Measurements from ENCODE around the gene PARP12. TPM values are rescaled to one million over a fixed set of nuclear protein-coding genes. Genes with fewer than 3 reads are reported as not detected.

The PARP12 gene
- total and polyA plus RNA-seq, 2 of the 13 experiments (the other 11 are each of a cell fraction or from before 2014, with no cell fraction given) = 15.5 to 35.2 TPM

DNA sequence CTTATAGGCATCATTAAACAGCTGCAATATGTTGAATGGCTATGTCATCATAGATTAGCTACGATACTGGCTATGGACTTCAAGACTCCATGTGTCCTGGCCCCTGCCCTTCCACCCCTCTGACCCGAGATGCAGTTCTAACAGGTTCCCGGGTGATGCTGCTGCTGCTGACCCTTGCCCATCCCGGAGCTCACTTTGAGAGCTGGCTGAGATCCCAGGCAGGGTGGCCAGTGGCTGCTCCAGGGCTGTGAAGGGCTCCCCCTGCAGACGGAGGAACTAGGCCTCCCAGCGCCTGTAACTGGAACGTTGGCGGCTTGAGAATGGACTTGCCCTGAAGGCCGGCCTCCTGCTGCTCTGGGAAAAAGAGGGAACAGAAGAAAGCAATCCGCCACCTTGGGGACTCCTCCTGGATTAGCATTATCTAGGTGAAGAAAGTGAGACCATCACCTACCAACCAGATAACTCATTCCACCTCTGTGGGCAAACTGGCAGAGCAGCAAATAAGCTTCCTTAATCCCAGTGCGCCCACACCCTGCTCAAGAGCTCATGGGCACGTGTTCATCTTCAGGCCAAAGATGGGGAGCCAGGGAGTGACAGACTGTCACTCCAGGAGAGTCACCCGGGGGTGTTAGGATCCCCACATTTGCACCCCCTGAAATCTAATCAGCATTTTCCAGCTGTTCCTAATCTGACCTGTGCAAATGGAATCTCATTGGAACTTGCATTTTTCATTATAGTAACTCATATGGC is 56.8 kb downstream of the PARP12 start (continued):
- TF ChIP-seq PHF21A (CRISPR knock-in tag; IDR thresholded peaks at IDR 0.05) (0 out of 2 replicates have a peak, but pooled peaks have one; percentile 59), ZC3H4 (CRISPR knock-in tag; IDR thresholded peaks at IDR 0.05; ENCODE audit: borderline replicate concordance) (no peak), RARG (CRISPR knock-in tag; IDR thresholded peaks at IDR 0.05; ENCODE audit: low read depth) (no peak), ZSCAN29 (CRISPR knock-in tag; conservative IDR thresholded peaks at IDR 0.05) (no peak), HMGA1 (CRISPR knock-in tag; conservative IDR thresholded peaks at IDR 0.05) (no peak), ZSCAN25 (CRISPR knock-in tag; IDR thresholded peaks at IDR 0.05) (peak; percentile 62; the same call in 1 of the 2 replicates), ZNF431 (CRISPR knock-in tag; IDR thresholded peaks at IDR 0.05; ENCODE audit: borderline replicate concordance, low read depth) (no peak), ZNF652 (CRISPR knock-in tag; IDR thresholded peaks at IDR 0.05; ENCODE audit: borderline replicate concordance, low read depth) (no peak), ZNF44 (CRISPR knock-in tag; IDR thresholded peaks at IDR 0.05) (no peak), PHF20 (CRISPR knock-in tag; IDR thresholded peaks at IDR 0.05) (no peak), NFE2L2 (IDR thresholded peaks at IDR 0.05; ENCODE audit: low read length) (no peak), ZNF547 (CRISPR knock-in tag; IDR thresholded peaks at IDR 0.05) (no peak), ZMYM4 (CRISPR knock-in tag; IDR thresholded peaks at IDR 0.05) (peak; percentile 46; the same call in 1 of the 2 replicates), RFX3 (CRISPR knock-in tag; IDR thresholded peaks at IDR 0.05) (no peak), NR2C2 (CRISPR knock-in tag; IDR thresholded peaks at IDR 0.05; ENCODE audit: borderline replicate concordance) (0 out of 2 replicates have a peak, but pooled peaks have one; percentile 18), ZNF572 (CRISPR knock-in tag; IDR thresholded peaks at IDR 0.05) (peak; percentile 83; the same call in 1 of the 2 replicates)
- TF ChIP-seq, protein P1, sequence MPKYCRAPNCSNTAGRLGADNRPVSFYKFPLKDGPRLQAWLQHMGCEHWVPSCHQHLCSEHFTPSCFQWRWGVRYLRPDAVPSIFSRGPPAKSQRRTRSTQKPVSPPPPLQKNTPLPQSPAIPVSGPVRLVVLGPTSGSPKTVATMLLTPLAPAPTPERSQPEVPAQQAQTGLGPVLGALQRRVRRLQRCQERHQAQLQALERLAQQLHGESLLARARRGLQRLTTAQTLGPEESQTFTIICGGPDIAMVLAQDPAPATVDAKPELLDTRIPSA (CRISPR knock-in tag; IDR thresholded peaks at IDR 0.05; ENCODE audit: borderline replicate concordance) = no peak
- TF ChIP-seq, protein P2, sequence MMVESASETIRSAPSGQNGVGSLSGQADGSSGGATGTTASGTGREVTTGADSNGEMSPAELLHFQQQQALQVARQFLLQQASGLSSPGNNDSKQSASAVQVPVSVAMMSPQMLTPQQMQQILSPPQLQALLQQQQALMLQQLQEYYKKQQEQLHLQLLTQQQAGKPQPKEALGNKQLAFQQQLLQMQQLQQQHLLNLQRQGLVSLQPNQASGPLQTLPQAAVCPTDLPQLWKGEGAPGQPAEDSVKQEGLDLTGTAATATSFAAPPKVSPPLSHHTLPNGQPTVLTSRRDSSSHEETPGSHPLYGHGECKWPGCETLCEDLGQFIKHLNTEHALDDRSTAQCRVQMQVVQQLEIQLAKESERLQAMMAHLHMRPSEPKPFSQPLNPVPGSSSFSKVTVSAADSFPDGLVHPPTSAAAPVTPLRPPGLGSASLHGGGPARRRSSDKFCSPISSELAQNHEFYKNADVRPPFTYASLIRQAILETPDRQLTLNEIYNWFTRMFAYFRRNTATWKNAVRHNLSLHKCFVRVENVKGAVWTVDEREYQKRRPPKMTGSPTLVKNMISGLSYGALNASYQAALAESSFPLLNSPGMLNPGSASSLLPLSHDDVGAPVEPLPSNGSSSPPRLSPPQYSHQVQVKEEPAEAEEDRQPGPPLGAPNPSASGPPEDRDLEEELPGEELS (CRISPR knock-in tag; IDR thresholded peaks at IDR 0.05) = no peak; the same call in 1 of the 2 replicates
- TF ChIP-seq, protein P3, sequence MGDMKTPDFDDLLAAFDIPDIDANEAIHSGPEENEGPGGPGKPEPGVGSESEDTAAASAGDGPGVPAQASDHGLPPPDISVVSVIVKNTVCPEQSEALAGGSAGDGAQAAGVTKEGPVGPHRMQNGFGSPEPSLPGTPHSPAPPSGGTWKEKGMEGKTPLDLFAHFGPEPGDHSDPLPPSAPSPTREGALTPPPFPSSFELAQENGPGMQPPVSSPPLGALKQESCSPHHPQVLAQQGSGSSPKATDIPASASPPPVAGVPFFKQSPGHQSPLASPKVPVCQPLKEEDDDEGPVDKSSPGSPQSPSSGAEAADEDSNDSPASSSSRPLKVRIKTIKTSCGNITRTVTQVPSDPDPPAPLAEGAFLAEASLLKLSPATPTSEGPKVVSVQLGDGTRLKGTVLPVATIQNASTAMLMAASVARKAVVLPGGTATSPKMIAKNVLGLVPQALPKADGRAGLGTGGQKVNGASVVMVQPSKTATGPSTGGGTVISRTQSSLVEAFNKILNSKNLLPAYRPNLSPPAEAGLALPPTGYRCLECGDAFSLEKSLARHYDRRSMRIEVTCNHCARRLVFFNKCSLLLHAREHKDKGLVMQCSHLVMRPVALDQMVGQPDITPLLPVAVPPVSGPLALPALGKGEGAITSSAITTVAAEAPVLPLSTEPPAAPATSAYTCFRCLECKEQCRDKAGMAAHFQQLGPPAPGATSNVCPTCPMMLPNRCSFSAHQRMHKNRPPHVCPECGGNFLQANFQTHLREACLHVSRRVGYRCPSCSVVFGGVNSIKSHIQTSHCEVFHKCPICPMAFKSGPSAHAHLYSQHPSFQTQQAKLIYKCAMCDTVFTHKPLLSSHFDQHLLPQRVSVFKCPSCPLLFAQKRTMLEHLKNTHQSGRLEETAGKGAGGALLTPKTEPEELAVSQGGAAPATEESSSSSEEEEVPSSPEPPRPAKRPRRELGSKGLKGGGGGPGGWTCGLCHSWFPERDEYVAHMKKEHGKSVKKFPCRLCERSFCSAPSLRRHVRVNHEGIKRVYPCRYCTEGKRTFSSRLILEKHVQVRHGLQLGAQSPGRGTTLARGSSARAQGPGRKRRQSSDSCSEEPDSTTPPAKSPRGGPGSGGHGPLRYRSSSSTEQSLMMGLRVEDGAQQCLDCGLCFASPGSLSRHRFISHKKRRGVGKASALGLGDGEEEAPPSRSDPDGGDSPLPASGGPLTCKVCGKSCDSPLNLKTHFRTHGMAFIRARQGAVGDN (CRISPR knock-in tag; IDR thresholded peaks at IDR 0.05) = peak; percentile 76
- TF ChIP-seq, protein P4, sequence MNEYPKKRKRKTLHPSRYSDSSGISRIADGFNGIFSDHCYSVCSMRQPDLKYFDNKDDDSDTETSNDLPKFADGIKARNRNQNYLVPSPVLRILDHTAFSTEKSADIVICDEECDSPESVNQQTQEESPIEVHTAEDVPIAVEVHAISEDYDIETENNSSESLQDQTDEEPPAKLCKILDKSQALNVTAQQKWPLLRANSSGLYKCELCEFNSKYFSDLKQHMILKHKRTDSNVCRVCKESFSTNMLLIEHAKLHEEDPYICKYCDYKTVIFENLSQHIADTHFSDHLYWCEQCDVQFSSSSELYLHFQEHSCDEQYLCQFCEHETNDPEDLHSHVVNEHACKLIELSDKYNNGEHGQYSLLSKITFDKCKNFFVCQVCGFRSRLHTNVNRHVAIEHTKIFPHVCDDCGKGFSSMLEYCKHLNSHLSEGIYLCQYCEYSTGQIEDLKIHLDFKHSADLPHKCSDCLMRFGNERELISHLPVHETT (CRISPR knock-in tag; conservative IDR thresholded peaks at IDR 0.05) = no peak
